ENCODE results near the gene SPPL3.

DNA sequence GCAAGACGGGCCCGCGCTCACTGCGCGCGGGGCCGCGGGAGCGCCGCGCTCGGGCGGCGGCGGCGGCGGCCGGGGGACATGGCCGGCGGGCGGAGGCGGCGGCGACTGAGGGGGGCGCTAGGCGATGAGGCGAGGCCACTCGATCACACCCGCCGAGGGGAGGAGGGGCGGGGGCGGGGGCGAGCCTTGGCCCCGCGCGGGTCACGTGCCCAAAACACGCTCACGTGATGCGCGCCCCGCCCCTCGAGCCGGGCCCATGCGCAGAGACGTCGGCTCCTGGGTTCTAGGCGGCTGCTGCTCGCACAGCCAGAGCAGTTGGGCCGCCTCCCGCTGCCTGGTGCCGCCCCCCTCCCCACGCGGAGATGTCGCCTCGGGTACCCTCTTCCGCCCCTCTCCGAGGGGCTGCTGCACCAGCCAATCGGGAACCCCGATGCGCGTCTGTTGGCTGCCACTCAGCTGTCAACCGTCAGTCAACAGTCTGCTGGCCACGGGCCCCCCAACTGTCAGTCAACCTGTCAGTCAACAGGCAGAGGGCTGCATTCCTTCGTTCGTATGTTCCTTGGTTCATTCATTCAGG lies at the start of gene SPPL3:
- TF ChIP-seq, protein P1, sequence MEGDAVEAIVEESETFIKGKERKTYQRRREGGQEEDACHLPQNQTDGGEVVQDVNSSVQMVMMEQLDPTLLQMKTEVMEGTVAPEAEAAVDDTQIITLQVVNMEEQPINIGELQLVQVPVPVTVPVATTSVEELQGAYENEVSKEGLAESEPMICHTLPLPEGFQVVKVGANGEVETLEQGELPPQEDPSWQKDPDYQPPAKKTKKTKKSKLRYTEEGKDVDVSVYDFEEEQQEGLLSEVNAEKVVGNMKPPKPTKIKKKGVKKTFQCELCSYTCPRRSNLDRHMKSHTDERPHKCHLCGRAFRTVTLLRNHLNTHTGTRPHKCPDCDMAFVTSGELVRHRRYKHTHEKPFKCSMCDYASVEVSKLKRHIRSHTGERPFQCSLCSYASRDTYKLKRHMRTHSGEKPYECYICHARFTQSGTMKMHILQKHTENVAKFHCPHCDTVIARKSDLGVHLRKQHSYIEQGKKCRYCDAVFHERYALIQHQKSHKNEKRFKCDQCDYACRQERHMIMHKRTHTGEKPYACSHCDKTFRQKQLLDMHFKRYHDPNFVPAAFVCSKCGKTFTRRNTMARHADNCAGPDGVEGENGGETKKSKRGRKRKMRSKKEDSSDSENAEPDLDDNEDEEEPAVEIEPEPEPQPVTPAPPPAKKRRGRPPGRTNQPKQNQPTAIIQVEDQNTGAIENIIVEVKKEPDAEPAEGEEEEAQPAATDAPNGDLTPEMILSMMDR (IDR thresholded peaks at IDR 0.05) = peak in 2 of 5 experiments; percentile 30 to 39
- peak; percentile 54 to 76 for TF ChIP-seq POLR2A (IDR thresholded peaks at IDR 0.05)
- TF ChIP-seq EP300 (IDR thresholded peaks at IDR 0.05) = peak; percentile 71 to 88

Data from tibial nerve (tissue), 4 donors.